ENCODE measurements around the gene ST3GAL6. TPM values are rescaled to one million over a fixed set of nuclear protein-coding genes. Genes with fewer than 3 reads are reported as not detected.

The ST3GAL6 gene
- total RNA-seq, 1 donor from 2014 or later: 46.8 TPM

DNA sequence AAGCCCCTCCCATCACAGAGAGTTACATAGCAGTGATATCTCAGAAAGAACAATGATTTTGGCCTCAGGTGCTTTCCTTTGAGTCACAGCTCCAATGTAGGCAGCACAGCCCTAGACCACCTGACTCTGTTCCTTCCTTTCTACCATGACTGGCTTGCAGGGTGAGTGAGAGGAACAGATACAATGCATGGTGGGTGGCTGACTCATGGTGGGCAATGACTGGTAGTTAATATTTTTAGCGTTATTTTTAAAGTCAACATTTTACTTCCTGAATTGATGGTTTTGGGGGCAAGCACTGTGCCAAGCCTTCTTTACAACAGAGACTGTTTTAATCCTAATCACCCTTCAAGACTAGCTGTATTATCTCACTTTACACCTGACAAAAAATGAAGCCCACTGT, 32.8 kb upstream of the ST3GAL6 start:
- Mint-ChIP-seq H3K27ac (peak overlapping the region; percentile 10), H3K27me3 (no peaks in the 10 kb centered on the region), H3K4me3 (ENCODE audit: low read depth) (peak overlapping the region; percentile 60), H3K4me1 (ENCODE audit: low read depth) (peaks cover 21% of the 10 kb centered on the region), H3K9me3 (ENCODE audit: low read depth) (no peaks in the 10 kb centered on the region), H3K36me3 (ENCODE audit: insufficient read depth) (no peaks in the 10 kb centered on the region)
- DNase-seq (ENCODE audit: low spot score, unreplicated experiment): no peak
- TF ChIP-seq CTCF (IDR thresholded peaks at IDR 0.05; ENCODE audit: unreplicated experiment): no peak

DNA sequence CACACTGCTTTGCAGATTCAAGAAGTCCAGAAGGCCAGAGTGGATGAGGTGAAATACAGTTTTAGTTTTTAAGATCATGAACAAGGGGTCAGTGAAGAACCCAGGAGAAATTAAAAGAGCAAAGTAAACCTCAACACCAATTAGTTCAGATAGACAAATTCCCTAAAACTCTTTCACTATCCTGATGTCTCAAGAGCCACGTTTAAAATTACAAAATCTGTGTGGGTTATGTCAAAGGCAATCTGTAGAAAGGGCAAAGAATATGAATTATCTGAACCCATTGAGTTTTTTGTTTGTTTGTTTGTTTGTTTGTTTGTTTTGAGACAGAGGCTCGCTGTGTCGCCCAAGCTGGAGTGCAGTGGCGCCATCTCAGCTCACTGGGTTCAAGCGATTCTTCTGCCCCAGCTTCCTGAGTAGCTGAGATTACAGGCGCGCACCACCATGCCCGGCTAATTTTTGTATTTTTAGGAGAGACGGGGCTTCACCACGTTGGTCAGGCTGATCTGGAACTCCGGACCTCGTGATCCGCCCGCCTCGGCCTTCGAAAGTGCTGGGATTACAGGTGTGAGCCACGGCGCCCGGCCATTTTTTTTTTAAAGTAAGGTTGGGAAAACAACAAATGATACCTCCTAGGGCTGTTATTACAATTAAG, 32.1 kb upstream of the ST3GAL6 start:
- Mint-ChIP-seq H3K36me3 (ENCODE audit: insufficient read depth) (no peaks in the 10 kb centered on the region), H3K9me3 (ENCODE audit: low read depth) (no peaks in the 10 kb centered on the region)

DNA sequence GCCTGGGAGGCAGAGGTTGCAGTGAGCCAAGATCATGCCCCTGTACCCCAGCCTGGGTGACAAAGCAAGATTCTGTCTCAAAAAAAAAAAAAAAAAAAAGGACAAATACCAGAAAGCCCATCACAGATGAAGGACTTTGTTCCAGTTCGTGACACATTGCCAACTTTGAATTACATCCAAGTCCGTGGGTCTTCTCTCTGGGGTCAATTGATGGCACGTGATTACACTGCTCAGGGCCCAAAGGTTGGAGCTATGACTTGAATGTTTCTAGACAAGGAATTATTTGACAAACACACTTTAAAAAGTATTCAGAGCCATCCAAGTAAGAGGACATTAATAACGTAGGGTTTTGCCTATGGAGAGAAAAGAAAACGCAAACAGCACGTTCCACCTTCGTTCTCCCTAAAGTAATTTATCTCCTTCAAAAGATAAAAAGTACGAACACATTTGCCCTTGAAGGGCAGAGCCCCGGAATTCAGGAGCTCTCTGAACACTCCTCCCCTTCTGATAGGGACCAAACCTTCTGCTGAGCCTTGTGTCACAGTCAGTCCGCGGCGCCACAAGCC, 31.3 kb upstream of the ST3GAL6 start:
- Mint-ChIP-seq H3K4me1 (ENCODE audit: low read depth) (peaks cover 35% of the 10 kb centered on the region), H3K27ac (peak overlapping the region; percentile 90), H3K36me3 (ENCODE audit: insufficient read depth) (peaks cover 7% of the 10 kb centered on the region), H3K27me3 (no peaks in the 10 kb centered on the region), H3K4me3 (ENCODE audit: low read depth) (peak overlapping the region; percentile 97), H3K9me3 (ENCODE audit: low read depth) (peaks cover 4% of the 10 kb centered on the region)
- TF ChIP-seq CTCF (IDR thresholded peaks at IDR 0.05; ENCODE audit: unreplicated experiment): no peak
- no peak for DNase-seq (ENCODE audit: low spot score, unreplicated experiment)

More for the DNA sequence above, 32.1 kb upstream of the ST3GAL6 start:
- TF ChIP-seq CTCF (IDR thresholded peaks at IDR 0.05; ENCODE audit: unreplicated experiment): no peak
- DNase-seq (ENCODE audit: low spot score, unreplicated experiment): no peak
- Mint-ChIP-seq H3K27ac (no peak overlapping the region), H3K4me3 (ENCODE audit: low read depth) (peak overlapping the region; percentile 60), H3K27me3 (no peaks in the 10 kb centered on the region), H3K4me1 (ENCODE audit: low read depth) (peaks cover 27% of the 10 kb centered on the region)

DNA sequence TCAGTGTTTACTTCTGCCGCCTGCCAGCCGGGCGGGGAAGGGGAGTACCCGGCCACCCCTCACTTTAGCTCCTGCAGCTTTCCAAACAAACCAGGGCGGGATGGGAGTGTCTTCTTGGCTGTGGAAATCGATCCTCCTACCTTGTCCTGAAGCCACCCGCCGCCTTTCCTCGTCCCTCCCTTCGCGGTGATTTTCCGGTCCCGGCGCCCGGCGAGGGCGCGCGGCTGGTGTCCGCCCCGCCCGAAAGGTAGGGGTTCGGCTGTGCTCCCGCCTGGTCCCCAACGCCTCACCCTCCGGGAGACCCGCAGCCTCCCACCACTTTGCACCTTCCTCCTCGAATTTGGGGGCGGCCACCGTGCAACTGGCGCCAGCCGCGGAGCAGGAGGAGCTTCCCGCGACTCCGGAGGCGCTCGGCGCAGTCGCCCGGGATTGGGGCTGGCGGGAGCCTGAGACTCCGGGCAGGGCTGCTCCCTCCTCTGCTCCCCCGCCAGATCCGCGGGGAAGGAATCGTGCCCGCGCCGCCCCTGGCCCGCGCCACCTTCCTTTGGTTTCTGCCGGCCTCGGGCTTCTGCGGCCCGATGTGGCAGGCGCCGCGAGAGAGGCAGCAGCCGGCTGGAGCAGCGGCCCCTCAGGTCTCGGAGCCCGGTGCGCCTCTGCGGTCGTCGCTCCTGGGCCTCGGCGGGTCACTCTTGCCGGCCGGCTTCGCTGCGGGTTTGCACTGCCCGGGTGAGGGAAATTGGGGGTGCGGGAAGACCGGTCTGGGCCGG, 30.7 kb upstream of the ST3GAL6 start:
- no peaks in the 10 kb centered on the region for H3K27me3 Mint-ChIP-seq
- peak overlapping the region; percentile 96 for H3K27ac Mint-ChIP-seq
- DNase-seq (ENCODE audit: low spot score, unreplicated experiment): peak; percentile 52
- peaks cover 4% of the 10 kb centered on the region for H3K9me3 Mint-ChIP-seq (ENCODE audit: low read depth)
- peaks cover 37% of the 10 kb centered on the region for H3K4me1 Mint-ChIP-seq (ENCODE audit: low read depth)
- no peak for TF ChIP-seq CTCF (IDR thresholded peaks at IDR 0.05; ENCODE audit: unreplicated experiment)
- peak overlapping the region; percentile 97 for H3K4me3 Mint-ChIP-seq (ENCODE audit: low read depth)
- peaks cover 10% of the 10 kb centered on the region for H3K36me3 Mint-ChIP-seq (ENCODE audit: insufficient read depth)

- peaks cover 4% of the 10 kb centered on the region for H3K9me3 Mint-ChIP-seq (ENCODE audit: low read depth)
- peak overlapping the region; percentile 96 for H3K27ac Mint-ChIP-seq
- peaks cover 38% of the 10 kb centered on the region for H3K4me1 Mint-ChIP-seq (ENCODE audit: low read depth)
- H3K36me3 Mint-ChIP-seq (ENCODE audit: insufficient read depth): peaks cover 12% of the 10 kb centered on the region
- TF ChIP-seq CTCF (IDR thresholded peaks at IDR 0.05; ENCODE audit: unreplicated experiment): no peak
- H3K27me3 Mint-ChIP-seq: no peaks in the 10 kb centered on the region
- H3K4me3 Mint-ChIP-seq (ENCODE audit: low read depth): peak overlapping the region; percentile 97
- no peak for DNase-seq (ENCODE audit: low spot score, unreplicated experiment)
These were observed 29.9 kb upstream of the ST3GAL6 start for GRCh38 chr3:98733053-98733811.
